B cell (primary cell): Measurements from ENCODE around the gene SEMA3B.

ENCODE experiments used
- EZH2 ChIP-seq: IDR thresholded peaks from 2 replicates; pipeline ENCODE4 v1.6.1; 2012; ENCODE audit warnings: borderline replicate concordance, low read depth, mild to moderate bottlenecking, moderate library complexity, low read length; ENCODE audit not compliant: insufficient read depth, poor library complexity, severe bottlenecking
- TF ChIP-seq, protein P1 (sequence below): fragments of 200-600 bp; IDR thresholded peaks from one replicate; pipeline ENCODE4 v1.8.0; 2022; ENCODE audit warnings: antibody characterized with exemption, mild to moderate bottlenecking

DNA sequence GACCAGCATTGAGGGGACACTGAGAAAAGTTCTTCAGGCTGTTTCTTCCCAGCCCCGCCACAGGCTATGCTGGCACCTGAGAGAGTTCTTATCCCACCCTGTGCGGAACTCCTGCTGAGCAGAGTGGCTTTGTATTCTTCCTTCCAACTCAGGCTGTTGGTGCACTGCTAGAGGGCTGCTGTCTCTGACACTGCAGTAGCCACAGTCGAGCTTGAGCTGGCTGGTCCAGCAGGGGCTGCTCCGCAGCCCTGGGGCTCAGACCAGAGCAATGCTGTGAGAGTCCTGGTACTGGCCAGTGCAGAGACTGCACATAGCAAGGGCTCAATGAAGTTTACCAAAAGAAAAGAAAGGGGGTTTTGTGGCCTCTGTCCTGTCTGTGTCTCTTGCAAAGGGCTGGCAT lies 29.3 kb upstream of the SEMA3B start:
- TF ChIP-seq, protein P1, sequence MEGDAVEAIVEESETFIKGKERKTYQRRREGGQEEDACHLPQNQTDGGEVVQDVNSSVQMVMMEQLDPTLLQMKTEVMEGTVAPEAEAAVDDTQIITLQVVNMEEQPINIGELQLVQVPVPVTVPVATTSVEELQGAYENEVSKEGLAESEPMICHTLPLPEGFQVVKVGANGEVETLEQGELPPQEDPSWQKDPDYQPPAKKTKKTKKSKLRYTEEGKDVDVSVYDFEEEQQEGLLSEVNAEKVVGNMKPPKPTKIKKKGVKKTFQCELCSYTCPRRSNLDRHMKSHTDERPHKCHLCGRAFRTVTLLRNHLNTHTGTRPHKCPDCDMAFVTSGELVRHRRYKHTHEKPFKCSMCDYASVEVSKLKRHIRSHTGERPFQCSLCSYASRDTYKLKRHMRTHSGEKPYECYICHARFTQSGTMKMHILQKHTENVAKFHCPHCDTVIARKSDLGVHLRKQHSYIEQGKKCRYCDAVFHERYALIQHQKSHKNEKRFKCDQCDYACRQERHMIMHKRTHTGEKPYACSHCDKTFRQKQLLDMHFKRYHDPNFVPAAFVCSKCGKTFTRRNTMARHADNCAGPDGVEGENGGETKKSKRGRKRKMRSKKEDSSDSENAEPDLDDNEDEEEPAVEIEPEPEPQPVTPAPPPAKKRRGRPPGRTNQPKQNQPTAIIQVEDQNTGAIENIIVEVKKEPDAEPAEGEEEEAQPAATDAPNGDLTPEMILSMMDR = no peak
- TF ChIP-seq EZH2 = no peak
